TTC549 (cell line): ENCODE results near the gene MOCOS.

Experiments
- FAIRE-seq: peaks from 2 replicates; lab custom pipeline; 2012; peaks lifted over from hg19 to GRCh38; lab: Jason Lieb, UNC

Gene MOCOS

GRCh38 chr18:36274083-36274715, 86.9 kb downstream of the MOCOS start:
- FAIRE-seq: no peak

- no peak for FAIRE-seq
These were observed 88.3 kb downstream of the MOCOS start for GRCh38 chr18:36275561-36275960.

DNA sequence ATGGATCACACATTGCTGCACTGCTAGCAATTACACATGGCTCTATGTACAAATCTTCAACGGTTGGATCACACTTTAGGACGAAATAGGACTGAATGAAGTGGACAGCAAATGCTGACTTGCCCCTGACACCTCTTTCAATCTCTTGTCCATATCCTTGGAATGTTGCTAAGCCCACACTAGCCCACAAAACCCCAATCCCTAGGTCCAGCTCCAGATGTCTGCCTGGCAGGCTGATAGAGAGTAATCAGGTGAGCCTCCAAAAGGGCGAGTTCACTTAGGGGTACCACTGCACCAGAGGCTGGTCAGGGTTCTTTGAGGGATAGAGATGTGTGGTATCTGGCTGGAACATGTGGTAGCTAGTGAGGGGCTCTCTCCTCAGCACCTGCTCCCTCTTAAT, 91.7 kb downstream of the MOCOS start:
- no peak for FAIRE-seq

GRCh38 chr18:36281936-36282335, 94.6 kb downstream of the MOCOS start:
- FAIRE-seq: no peak

GRCh38 chr18:36283448-36283847, 96.2 kb downstream of the MOCOS start:
- FAIRE-seq: no peak

GRCh38 chr18:36284268-36284667, 97.0 kb downstream of the MOCOS start:
- no peak for FAIRE-seq

DNA sequence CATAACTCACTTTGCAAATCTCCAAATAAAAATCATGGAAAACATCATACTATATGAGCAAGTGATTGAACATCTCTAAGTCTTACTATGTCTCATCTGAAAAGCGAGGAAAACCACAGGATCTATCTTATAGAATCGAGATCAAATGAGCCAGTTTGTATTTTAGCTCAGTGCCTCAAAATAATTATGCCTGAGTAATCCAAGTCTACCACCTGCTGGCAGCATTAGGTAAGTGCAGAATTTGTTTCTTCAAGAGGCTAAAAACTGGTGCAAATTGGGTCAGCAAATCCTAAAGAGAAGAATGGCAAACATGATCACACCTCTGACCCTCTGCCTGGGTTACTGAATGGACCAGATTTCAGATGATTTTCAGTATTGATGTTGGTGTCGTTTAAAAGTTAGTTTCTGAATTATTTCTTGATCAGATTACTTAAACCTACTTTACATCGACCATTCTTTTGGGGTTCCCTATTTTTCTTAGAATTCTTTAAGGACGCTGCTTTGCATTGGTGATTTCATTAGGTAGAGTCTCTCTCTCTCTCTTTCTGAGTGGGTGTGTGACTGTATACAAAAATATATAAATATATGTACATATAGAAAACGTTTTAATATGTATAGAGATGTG, 97.5 kb downstream of the MOCOS start:
- FAIRE-seq: peak; percentile 86

DNA sequence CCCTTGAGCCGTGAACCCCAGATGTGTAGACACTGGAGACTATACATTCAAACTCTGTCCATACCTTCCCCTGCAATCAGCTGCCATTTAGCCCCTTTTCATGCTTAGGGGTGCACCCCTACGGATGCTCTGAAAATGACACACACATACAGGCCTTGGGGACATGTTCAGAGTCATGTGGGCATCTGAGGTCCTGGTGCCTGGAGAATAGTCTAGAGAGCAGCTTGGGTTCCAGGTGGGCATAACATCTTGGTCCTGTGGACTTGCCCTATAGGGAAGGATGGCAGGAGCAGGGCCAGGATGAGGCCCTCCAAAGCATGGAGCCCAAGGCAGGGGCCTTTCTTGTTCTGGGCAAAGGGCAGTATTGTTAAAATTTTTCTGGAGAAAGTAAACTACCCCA, 100.4 kb downstream of the MOCOS start:
- no peak for FAIRE-seq

GRCh38 chr18:36288689-36289088, 101.4 kb downstream of the MOCOS start:
- no peak for FAIRE-seq

DNA sequence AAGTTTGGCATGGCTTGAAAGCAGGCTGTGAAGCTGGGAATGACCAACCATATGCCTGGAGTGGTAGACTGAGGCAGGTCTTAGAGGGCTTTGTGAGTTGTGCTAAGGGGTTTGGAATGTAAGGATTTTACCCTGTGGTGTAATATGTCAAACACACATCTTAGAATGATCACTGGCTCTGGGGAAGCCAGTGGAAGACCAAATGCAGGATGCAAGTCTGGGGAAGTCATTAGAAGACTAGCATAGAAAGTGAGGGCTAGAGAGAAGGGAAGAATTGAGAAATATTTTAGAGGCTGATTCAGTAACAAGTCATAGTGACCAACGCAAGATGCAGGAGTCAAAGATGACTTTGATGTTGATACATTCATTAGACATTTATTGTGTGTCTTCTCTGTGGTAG, 106.7 kb downstream of the MOCOS start:
- FAIRE-seq: no peak

- no peak for FAIRE-seq
These were observed 107.9 kb downstream of the MOCOS start for GRCh38 chr18:36295214-36295613.

- no peak for FAIRE-seq
These were observed 108.6 kb downstream of the MOCOS start for GRCh38 chr18:36295880-36296301.

- FAIRE-seq: no peak
These were observed 109.5 kb downstream of the MOCOS start for GRCh38 chr18:36296650-36297416.

DNA sequence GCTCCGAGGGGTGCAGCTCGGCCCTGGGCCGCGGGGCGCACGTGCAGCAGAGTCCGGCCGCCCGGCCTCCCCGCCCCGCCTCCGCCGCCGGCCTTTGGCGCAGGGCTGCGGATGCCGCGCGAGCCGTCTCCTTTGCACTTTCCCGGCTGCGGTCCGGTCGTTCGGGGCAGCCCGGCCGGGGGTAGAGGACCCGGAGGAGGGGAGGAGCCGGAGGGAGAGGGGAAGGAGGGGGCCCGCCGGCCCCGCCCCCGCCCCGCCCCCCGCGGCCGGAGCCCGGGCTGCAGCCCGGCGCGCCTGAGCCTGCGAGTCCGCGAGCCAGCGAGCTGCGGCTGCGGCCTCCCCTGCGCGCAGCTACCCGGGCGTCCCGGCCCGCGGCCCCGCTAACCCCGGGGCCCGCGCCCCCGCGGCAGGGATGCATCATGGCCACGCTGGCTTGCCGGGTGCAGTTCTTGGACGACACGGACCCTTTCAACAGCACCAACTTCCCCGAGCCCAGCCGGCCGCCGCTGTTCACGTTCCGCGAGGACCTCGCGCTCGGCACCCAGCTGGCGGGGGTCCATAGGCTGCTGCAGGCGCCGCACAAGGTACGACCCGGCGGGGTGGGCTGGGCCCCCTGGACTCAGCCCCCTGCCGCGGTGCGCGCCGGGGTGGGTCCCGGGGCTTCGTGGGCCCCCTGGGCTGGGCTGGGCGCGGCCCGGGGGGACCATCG, 110.3 kb downstream of the MOCOS start, which contains the start of gene FHOD3:
Gene FHOD3 (plus strand): TSS at position 297 of the 709 bp plus-strand sequence. CDS start 123 bp downstream, at position 420.
- no peak for FAIRE-seq

- FAIRE-seq: no peak
These were observed 110.9 kb downstream of the MOCOS start for GRCh38 chr18:36298126-36298741.

- FAIRE-seq: no peak
These were observed 111.7 kb downstream of the MOCOS start for GRCh38 chr18:36299015-36299414.

- FAIRE-seq: no peak
These were observed 112.9 kb downstream of the MOCOS start for GRCh38 chr18:36300211-36300610.

GRCh38 chr18:36301884-36302283, 114.6 kb downstream of the MOCOS start:
- FAIRE-seq: no peak

DNA sequence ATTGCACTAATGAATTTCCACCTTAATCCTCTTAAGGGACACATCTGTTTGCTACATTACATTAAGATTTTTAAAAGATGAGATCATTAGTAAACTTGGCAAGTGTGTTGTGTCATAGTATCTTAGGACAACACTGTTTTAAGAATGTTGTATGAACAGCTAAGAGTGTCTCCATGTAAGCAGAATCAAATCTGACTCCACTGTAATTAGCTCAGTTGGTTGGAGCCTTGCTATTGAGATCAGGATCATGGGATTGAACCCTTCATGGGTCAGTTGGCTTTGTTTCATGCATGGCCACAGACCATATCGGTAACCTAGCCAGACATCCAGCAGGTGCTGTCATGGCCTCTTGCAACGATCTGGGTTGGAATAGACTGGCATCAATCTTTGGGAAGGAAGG, 115.4 kb downstream of the MOCOS start:
- FAIRE-seq: no peak

DNA sequence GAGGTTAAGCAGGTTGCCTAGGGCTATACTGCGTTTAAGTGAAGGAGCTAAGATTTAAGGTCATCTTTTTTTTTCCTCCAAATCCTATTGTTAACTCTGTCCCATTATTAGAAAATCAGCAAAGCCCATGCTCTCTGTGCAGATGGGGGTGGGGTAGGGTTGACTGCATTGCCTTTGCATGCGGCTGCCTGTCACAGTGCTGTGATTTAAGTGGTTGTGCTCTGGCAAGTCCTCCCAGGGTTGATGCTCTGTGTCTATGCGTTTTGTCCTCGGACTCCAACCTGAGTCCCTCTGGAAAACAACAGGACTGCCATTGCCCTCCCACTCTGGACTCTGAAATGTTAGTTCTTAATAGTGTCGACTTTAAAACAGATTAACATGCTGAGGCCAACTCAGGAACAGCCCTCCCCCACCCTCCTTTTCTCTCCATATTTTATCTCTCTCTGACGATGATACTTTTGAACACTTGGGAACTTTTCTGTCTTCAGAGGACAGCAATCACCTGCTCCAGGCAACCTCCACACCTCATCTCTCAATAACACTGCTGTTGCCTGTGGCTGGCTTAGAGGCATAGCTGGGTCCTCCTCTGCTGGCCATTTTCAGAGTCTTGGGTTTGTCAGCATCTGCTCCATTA, 116.0 kb downstream of the MOCOS start:
- FAIRE-seq: no peak

GRCh38 chr18:36304723-36305122, 117.4 kb downstream of the MOCOS start:
- FAIRE-seq: no peak

- FAIRE-seq: no peak
These were observed 118.1 kb downstream of the MOCOS start for GRCh38 chr18:36305375-36305774.
